ENCODE measurements around the gene SSTR3.
A peak's percentile ranks its signal among the peaks of the same experiment; 100 is the strongest.
"Not testable (repeated sequence)": the region's sequence is repeated elsewhere in the genome, so short reads cannot be mapped to it uniquely, and the experiment has no call there.

Gene SSTR3
- 1.2 to 3.3 reads per million in 2 donors for total RNA-seq

DNA sequence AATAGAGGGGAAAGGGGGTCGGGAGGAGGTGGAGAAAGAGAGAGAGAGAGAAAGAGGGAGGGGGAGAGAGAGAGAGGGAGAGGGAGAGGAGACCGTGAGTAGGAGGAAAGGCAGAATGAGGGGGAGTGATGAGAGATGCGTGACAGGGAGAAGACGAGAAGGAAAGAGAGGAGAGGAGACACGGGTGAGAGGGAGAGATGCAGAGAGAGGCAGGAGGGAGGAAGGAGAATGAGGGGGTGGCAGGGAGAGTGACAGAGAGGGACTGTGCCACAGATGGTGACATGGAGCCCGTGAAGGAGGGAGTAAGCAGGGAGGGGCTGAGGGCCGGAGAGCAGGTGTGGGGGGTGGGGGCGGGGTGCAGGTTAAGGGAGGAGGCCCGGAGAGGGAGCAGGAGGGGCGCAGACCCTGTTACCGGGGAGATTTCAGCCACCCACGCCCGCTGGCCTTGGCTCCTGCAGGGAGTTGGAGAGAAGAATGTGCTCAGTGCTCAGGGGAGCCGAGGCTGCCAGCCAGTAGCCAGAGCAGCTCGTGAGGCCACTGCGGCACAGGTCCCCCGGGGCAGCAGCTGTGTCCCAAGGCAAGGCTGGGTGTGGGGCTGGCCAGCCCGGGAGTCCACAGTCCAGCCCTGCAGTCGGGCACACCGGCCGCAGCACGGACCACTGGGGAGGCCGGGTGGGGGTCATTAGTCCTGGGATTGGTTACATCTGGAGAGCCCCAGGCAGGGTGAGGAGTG lies at the start of gene SSTR3:
Gene SSTR3 (minus strand): TSS at position 304 of the 733 bp plus-strand sequence. CDS start 4,674 bp downstream, outside the sequence.
- no peak for DNase-seq

DNA sequence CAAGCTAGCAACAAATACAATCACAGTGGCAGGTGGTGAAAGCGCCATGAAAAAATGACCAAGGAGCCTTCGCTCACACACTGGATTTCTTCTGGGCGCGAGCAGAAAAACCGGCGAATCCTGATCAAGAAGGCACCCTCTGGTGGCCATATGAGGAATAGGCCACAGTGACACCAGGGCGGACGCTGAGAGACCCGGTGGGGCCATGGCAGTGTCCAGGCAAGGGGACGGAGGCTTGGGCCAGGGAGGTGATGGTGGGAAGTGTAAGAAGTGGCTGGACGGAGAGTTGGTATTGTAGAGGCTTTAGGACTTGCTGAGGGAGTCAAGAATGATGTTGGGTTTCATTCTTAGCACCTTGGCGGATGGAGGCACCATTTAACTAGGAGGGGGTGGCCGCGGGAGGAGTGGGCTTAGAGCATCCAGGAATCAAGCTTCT lies 48.6 kb upstream of the SSTR3 start:
- DNase-seq: no peak

DNA sequence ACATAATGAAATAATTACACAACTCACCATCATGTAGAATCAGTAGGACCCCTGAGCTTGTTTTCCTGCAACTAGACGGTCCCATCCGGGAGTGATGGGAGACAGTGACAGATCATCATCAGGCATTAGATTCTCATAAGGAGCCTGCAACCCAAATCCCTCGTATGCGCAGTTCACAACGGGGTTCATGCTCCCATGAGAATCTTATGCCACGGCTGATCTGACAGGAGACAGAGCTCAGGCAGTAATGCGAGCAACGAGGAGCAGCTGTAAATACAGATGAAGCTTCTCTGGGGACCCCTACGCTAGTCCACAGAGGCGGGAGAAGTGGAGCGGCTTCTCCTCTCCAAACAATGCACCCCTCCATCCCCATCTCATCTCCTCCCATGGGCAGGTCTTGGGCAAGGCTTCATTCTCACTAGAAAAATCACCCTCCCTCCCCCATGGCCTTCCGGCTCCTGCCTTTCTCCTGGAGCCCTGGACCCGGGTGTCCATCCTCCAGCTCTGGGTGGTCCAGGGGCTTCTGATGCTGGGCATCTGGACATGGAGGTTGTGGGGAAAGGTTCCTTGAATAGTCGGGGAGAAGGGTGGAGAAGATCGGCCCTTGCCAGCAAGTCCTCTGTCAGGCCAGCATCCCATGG lies 48.0 kb upstream of the SSTR3 start:
- DNase-seq: no peak

DNA sequence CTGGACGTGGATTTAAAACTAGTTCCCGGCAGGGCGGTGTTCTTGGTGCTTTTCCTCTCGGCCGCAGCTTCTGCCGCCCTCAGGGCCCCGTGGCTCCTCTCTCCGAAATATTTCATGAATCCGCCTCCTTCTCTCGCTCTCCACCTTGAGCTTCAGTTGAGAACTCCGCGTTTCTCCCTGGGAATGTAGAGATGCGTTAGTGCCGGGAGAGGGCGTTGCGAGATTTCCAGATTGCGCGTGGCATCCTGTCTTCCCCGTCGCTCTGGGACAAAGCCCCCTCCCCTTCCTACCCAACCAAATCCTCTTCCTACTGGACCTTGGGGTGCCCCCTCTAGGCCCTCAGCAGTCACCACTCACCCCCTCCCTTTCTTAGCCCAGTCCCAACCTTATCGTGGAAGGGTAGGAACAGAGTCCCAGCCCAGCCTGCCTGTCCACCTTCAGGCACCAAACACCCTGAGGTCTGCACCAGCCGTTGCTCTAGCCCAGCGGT lies 47.3 kb upstream of the SSTR3 start:
- DNase-seq: no peak

DNA sequence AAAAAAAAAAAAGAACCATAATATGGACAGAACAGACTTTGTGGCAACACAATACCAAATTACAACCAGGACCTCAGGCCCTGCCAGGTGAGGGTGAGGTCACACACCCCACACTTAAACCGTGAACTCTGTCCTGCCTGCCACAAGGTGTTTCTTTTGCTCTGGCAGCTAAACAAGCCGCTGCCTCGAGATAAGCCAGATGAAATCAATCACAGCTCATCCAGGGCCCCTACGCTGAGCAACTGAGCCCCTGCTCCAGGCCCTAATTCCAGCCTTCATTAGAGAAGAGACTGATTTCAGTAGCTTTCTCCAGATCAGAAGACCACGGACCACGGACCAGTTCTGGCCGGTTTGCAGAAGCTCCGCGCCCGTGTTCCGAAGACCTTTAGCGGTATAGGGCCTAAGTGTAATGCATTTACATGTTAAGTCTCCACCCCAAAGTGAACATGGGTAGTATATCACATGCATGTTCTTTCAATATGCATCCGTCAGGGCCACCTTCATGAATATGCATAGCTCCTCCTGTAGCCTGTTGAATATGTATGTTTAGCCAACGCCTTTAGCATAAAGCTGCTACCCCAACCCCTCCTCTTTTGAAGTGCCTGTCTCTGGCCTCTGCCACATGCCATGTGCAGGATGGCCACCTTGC lies 46.6 kb upstream of the SSTR3 start:
- DNase-seq: no peak

DNA sequence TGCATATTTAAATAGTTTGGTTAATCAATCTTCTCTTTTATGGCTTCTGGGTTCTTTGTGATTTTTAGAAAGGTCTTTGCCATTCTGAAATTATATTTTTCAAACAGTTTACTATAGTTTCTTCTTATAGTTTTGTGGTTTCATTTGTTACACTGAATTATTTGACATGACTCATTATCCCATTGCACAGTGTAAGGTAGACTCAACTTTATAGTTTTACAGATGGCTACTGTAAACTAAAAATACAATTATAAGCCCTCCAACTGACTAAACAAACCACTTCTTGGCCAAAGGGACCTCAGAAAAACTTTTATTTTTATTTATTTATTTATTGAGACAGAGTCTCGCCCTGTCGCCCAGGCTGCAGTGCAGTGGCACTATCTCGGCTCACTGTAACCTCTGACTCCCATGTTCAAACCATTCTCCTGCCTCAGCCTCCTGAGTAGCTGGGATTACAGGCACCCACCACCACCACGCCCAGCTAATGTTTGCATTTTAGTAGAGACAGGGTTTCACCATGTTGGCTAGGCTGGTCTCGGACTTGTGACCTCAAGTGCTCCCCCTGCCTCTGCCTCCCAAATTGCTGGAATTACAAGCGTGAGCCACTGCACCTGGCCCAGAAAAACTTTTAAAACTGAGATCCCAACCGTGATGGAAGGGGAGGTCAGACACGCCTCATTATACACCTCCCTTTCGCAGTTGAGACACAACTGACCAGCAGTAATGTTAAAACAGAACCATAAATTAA lies 45.9 kb upstream of the SSTR3 start:
- DNase-seq: no peak

DNA sequence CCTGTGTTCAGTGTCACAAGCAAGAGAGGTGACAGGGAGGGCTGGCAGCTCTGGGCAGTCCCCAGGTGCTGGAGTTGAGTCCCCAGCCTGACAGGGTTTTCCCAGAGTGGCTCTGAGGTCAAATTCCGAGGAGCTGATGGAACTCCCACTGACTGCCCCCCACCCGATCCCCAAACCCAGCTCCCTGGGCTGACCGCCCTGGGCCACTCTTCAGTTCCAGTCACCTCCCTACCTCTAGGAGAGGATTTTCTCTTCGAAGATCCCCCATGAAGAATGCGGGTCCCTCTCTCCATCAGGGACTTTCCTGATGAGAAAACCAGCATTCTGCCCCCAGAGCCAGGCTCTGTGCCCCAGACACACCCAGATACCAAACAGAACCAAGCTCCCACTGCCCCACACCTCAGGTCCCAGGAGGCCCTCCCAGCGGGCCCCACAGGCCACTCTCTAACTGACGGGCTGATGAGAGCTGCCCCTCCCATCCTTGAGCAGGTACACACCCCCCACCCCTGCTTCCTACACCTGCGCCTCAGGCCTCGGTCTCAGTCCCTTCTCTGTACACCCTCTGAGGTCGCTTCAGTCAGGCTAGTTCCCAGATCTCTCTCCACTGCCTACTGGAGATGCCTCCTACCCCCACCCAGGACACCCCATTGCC lies 43.9 kb upstream of the SSTR3 start:
- no peak for DNase-seq

DNA sequence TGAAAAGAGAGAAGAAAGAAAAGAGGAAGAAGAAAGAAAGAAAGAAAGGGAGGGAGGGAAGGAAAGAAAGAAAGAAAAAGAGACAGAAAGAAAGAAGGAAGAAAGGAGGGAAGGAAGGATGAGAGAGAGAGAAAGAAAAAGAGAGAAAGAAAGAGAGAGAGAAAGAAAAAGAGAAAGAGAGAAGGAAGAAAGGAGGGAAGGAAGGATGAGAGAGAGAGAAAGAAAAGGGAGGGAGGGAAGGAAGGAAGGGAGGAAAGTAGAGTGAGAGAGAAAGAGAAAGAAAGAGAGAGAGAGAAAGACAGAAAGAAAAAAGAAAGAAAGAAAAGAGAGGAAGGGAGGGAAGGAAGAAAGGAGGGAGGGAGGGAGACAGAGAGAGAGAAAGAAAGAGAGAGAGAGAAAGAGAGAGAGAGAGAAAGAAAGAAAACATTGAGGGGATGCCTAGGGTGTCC lies 43.3 kb upstream of the SSTR3 start:
- no peak for DNase-seq

DNA sequence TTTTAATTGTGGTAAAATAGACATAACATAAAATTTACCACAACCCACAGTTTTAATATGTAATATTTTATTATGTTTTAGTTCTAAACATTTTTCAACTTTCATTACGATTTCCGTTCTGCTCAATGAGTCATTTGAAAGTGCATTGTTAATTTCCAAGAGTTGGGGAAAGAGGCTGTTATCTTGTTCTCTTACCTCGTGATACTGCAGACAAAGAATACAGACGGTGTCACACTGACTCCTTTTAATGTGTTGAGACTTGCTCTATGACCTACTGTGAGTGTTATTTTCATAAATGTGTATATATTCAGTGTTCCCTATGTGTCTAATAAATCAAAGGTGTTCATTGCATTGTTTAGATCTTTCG lies 42.6 kb upstream of the SSTR3 start:
- no peak for DNase-seq

DNA sequence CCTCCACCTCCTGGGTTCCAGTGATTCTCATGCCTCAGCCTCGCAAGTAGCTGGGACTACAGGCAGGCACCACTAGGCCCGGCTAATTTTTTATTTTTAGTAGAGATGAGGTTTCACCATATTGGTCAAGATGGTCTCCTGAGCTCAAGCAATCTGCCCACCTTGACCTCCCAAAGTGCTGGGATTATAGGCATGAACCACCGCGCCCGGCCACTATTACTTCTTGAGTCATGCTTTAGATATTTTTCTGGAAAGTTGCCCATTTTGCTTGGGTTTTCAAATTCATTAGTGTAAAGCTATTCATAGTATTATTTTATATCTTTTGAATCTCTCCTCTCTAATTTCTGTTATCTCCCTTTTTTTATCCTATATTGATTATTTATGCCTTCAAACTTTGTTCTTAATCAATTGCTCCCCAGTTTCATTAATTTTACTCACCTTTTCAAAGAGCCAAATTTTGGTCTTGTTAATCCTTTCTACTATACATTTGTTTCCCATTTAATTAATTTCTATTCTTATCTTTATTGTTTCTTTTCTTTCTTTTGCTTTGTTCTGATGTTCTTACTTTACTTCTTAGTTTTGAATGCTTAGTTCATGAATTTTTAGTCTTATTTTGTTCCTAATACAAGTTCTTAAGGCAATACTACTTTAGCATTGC lies 42.1 kb upstream of the SSTR3 start:
- no peak for DNase-seq

DNA sequence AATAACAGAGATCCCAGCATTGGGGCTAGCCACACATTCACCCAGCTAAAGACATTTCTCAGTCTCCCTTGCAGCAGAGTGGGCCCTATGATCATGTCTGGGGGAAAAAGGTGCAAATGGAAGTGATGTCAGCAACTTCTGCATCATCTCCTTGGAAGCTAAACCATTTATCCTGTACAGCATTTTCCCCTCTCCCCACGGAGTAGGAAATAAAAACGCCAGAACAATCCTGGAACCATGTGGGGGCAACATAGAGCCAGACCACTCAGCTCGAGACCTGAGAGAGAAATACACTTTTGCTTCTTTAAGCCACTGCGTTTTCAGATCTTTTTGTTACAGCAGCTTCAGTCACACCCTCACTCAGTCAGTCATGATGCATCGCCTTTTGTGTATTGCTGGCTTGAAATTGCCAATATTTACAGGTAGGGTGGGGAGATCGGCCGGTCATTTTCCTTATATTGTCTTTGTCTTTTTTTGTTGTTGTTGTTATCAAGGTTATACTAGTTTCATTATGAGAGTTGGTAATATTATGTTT lies 40.9 kb upstream of the SSTR3 start:
- DNase-seq: no peak

DNA sequence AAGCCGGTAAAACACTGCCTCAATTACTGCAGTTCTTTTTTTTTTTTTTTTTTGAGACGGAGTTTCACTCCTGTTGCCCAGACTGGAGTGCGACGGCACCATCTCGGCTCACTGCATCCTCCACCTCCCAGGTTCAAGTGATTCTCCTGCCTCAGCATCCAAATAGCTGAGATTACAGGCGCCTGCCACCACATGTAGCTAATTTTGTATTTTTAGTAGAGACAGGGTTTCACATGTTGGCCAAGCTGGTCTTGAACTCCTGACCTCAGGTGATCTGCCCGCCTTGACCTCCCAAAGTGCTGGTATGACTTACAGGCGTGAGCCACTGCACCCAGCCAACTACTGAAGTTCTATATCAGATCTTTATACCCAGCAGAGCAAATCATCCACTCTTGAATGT lies 39.6 kb upstream of the SSTR3 start:
- not testable (repeated sequence) for DNase-seq

DNA sequence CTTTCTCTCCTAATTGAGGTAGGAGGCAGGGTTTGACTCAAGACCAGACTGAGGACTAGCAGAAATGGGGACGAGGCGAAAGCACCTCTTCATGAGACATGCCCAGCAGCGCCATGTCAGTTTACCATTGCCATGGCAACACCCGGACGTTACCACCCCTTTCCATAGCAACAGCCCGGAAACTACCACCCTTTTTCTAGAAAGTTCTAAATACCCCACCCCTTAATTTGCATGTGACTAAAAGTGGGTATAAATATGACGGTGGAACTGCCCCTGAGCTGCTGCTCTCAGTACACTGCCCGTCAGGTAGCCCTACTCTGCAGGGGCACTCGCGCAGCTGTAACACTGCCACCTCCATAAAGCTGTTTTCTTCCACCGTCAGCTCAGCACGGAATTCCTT lies 37.7 kb upstream of the SSTR3 start:
- DNase-seq: no peak

DNA sequence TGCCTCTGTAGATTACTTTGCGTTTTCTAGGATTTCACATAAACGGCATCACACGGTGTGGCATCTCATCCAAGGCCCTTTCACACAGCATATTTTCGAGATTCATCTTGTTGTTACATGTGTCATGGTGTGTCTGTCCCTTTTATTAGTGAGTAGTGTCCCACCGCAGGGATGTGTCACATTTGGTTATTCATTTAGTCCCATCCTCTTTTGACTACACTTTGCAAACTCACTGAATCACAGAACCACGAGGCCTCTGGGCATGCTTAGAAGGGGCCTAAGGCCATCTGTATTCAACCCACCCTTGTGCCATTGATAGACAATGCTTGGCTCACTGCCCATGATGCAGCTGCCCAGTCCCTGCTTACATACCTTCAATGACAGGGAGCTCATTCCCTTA lies 36.0 kb upstream of the SSTR3 start:
- no peak for DNase-seq

DNA sequence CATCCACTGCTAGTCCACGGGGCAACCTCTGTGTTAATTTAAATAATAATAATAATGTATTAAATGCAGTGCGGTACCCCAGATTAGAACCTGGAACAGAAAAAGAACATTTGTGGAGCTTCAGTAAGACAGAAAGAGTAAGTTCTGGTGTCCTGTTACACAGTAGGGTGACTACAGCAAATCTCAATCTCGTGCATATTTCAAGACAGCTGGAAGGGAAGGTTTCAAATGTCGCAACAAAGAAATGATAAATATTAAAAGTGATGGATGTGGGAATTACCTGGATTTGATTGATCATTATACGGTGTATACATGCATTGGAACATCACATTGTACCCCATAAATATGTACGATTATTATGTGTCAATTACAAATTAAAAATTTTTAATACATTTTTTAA lies 33.5 kb upstream of the SSTR3 start:
- DNase-seq: no peak

DNA sequence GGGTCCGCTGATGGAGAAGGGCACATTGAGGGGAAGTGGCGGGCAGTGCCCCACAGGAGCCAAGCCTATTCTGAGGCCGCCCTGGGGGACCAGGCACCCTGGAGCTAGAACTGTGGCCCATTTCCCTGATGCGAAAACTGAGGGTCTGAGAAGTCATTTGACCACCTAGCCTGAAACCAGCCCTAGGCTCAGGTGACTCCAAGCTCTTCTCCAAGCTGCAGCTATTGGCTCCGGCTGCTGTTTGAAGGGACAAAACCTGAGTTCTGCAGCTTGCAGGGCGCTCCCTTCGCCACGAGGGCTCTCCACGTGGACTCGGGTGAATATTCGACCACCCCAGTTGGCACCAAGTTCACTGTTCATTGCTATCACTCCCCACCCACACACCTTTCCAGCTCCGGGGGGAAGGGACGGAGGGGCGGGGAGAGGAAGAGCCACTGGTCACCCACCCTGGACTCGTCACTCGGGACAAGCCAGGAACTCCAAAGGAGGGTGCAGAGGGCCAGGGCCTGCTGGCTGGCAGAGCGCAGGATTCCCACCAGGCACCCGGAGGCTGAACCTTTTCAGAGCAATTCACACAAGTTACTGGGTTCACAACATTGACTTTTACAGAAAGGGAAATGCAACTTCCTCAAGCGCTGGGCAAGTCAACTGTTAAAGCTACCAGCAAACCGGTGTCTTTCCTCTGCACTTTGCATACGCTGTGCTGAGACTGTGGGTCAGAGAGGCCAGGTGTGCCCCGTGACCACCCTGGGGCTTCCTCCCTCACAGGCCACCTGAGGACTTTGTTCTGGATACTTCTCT lies 32.8 kb upstream of the SSTR3 start:
- no peak for DNase-seq

DNA sequence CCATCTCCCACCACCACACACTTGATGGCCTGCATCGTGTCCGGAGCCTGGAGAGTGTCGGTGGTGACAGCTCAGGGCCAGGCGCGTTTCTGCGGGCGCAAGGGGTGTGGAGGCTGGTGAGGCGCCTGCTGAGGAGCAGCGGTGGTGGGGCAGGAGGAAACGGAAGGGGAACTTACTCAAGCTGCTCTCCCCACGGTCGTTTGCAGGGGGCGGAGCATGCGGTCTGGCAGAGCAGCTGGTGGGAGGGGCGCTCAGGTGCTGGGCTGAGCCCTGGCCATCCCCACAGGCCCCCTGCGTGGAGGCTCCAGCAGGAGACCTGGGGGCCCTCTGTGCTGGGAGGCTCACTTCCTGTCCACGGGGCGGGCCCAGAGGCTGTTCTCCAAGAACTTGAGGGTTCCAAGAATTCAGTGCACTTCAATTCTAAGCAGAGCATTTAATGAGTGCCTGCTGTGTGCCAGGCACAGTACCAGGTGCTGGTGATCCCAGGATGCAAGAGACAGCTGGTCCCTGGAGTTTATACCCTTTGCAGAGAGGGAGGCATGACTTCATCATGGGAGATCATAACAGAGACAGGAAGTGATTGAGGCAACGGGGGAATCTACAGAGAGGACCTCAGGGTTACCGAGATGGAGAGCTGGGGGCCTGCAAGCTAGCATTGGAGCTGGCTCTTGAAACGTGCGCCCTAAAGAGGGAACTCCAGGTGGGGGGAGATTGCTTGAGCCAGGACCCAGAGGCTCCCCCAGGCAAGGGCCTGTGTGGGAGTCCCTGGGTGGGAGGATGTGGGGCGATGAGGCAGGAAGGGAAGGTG lies 32.0 kb upstream of the SSTR3 start, which contains the start of gene RAC2:
Gene RAC2 (minus strand): TSS at position 156 of the 808 bp plus-strand sequence. CDS start 121 bp downstream, at position 35.
- DNase-seq: peak; percentile 70

DNA sequence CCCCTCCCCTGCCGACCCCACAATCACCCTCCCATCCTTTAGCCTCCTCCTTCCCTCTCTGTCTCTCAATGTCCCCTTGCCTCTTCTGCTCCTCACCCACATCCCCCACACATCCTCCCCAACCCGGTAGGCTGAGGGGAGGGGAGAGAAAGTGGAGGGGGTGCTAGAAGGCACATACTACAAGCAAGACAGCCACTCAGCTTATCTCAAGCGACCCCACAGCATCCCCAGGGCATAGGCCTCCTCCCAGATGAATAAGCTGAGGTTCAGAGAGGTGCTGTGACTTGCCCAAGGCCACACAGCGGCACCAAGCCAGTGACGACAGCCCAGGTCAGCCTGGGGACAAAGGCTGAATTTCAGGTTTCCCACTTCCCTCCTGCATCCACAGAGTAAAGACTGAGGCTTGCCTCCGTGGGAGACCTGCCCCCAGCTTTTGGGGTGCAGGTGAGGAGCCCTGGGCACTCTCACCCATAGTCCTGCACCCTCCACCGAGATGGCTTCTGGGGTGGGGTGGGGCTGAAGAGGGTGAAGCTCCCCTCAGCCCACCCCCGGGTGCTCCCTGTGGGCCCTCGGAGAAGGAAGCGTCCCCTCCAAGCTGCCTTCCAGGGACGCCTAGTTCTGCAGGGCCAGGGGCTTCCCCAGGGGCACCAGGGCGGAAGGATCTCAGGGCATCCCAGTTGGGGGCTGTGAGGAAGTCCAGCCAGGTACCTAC lies 31.3 kb upstream of the SSTR3 start:
- no peak for DNase-seq

DNA sequence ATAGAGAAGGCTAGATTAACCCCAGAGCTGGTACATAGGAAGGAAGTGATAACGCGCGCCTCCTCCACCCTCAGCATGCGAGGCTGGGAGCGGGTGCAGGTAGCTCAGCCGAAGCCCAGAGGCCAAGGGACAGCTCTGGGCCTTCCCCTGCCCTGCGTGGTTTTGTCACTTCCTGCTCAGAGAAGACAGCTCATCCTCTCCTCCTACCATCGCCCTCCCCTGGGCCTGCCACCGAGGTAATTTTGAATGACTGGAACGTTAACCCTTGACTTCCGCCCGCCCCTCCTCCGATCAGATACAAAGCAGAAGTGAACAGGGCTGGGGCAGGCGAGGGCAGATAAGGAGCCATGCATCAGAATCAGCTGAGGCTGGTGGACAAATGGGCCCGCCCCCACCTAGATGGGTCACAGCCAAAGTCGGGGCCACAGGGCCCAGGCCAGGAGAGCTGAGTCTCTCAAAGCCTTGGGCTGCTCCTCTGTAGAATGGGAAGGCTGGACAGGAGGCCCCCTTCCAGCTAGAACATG lies 30.2 kb upstream of the SSTR3 start:
- DNase-seq: peak; percentile 53

Data from activated gamma-delta T cell (primary cell).